CD4-positive, CD25-positive, alpha-beta regulatory T cell (primary cell): ENCODE data around the gene PIEZO2. TPM values are rescaled to one million over a fixed set of nuclear protein-coding genes. Genes with fewer than 3 reads are reported as not detected.

Experiments used
- ATAC-seq, 2 donors: fragments of 150-1000 bp; cut with Tn5 transposase; one replicate each; pipeline ENCODE4 v1.10.0; 2021; ENCODE audit warnings: low read depth in 2 of 2, moderate number of reproducible peaks in 2 of 2, moderate library complexity in 1 of 2
- DNase-seq, 3 donors: peaks; one replicate each; pipeline versions ENCODE4 v3.0.0 to v3.0.0-alpha.2; 2012 to 2022; ENCODE audit warnings: mixed read lengths in 1 of 3
- H3K27ac ChIP-seq: one replicate; pipeline ENCODE4 v1.7.0; 2013; ENCODE audit warnings: mild to moderate bottlenecking, low read length; ENCODE audit not compliant: insufficient read depth, poor library complexity, severe bottlenecking
- H3K27me3 ChIP-seq: one replicate; pipeline ENCODE4 v1.7.0; 2013; ENCODE audit warnings: low read length; ENCODE audit not compliant: control insufficient read depth, insufficient read depth
- H3K36me3 ChIP-seq: one replicate; pipeline ENCODE4 v1.7.0; 2013; ENCODE audit warnings: mild to moderate bottlenecking, low read length, moderate library complexity; ENCODE audit not compliant: control insufficient read depth, insufficient read depth
- H3K4me1 ChIP-seq: 2 replicates; pipeline ENCODE4 v1.7.0; 2013; ENCODE audit warnings: mild to moderate bottlenecking, low read length; ENCODE audit not compliant: insufficient read depth, control insufficient read depth, poor library complexity, severe bottlenecking
- H3K4me3 ChIP-seq: one replicate; pipeline ENCODE4 v1.7.0; 2013; ENCODE audit warnings: low read depth, mild to moderate bottlenecking, low read length, moderate library complexity
- H3K9me3 ChIP-seq, 2 experiments: 1 replicate in 1 of 2; 2 replicates in 1 of 2; pipeline ENCODE4 v1.7.0; 2013; ENCODE audit warnings: low read length in 2 of 2, mild to moderate bottlenecking in 1 of 2, moderate library complexity in 1 of 2; ENCODE audit not compliant: control insufficient read depth in 2 of 2
- H3K27ac Mint-ChIP-seq, 3 donors: one replicate each; pipeline ENCODE4 v1.8.0; 2020 to 2022; ENCODE audit warnings: mild to moderate bottlenecking in 3 of 3, mixed read lengths in 3 of 3, moderate library complexity in 2 of 3
- H3K27me3 Mint-ChIP-seq: one replicate; pipeline ENCODE4 v1.8.0; 2022; ENCODE audit warnings: mild to moderate bottlenecking, mixed read lengths
- H3K36me3 Mint-ChIP-seq: one replicate; pipeline ENCODE4 v1.8.0; 2020; ENCODE audit warnings: mixed read lengths
- H3K4me1 Mint-ChIP-seq, 4 donors: one replicate each; pipeline ENCODE4 v1.8.0; 2020 to 2022; ENCODE audit warnings: mixed read lengths in 4 of 4, mild to moderate bottlenecking in 1 of 4
- H3K4me3 Mint-ChIP-seq, 4 donors: one replicate each; pipeline ENCODE4 v1.8.0; 2020 to 2022; ENCODE audit warnings: mild to moderate bottlenecking in 4 of 4, mixed read lengths in 4 of 4, moderate library complexity in 3 of 4
- H3K9me3 Mint-ChIP-seq, 7 donors: one replicate each; pipeline ENCODE4 v1.8.0; 2020 to 2022; ENCODE audit warnings: mixed read lengths in 7 of 7, mild to moderate bottlenecking in 3 of 7, moderate library complexity in 2 of 7
- polyA plus RNA-seq, 4 donors: library from polyadenylated mRNA; unstranded; fragments of 300-500 nt; fragmentation: Illumina TruSeq; gene quantifications; one replicate each; pipeline ENCODE4 v1.2.3, GENCODE V29; 2021
- total RNA-seq: library from RNA; stranded (reverse); gene quantifications from one replicate; pipeline ENCODE4 v1.2.3, GENCODE V29; 2022

Gene PIEZO2
- total and polyA plus RNA-seq, 5 donors from 2014 or later, result not detected

DNA sequence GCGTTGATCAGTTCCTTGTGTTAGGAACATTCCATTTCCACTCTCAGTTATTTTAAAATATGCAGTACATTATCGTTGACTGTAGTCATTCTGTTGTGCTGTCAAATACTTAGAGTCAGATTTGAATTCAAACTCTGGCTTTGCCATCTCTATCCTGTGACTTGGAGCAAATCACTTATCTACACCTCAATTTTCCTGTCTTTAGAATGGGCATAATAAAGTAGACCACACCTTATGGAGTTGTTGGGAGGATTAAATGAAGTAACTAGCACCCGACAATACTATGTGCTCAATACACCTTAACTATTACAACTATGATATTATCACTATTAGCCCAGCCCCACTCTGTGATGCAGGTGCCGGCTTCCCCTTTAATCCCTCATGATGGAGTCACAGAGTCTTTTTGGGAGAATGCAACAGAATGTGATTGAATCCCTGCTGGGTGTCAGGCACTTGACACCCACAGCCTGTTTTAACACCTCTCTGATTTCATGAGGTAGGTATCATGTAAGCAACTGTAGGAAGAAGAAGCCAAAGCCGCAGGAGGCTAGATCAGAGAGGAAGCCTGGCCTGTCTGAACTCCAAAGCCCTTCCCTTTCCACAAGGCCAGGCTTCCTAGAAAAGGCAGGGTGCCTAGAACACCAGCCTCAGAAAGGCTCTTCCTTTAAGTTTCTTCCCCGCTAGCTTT is 315.1 kb downstream of the PIEZO2 start:
- peaks cover 0 to 3% (median 0%) of the 10 kb centered on the region in 7 donors for H3K9me3 Mint-ChIP-seq
- H3K36me3 ChIP-seq, result no peaks in the 10 kb centered on the region
- no peak for DNase-seq
- H3K9me3 ChIP-seq, result no peaks in the 10 kb centered on the region
- no peaks in the 10 kb centered on the region for H3K36me3 Mint-ChIP-seq
- no peaks in the 10 kb centered on the region for H3K4me1 ChIP-seq
- H3K27me3 ChIP-seq, result no peaks in the 10 kb centered on the region
- no peak overlapping the region for H3K4me3 Mint-ChIP-seq
- H3K27me3 Mint-ChIP-seq, result no peaks in the 10 kb centered on the region
- no peaks in the 10 kb centered on the region for H3K4me1 Mint-ChIP-seq
- no peak overlapping the region for H3K27ac Mint-ChIP-seq
- no peak overlapping the region for H3K4me3 ChIP-seq
- ATAC-seq, result no peak
- no peak overlapping the region for H3K27ac ChIP-seq

- no peaks in the 10 kb centered on the region for H3K9me3 ChIP-seq
- peaks cover 0 to 3% (median 0%) of the 10 kb centered on the region in 7 donors for H3K9me3 Mint-ChIP-seq
- no peaks in the 10 kb centered on the region for H3K4me1 Mint-ChIP-seq
- no peaks in the 10 kb centered on the region for H3K4me1 ChIP-seq
- no peaks in the 10 kb centered on the region for H3K36me3 ChIP-seq
- ATAC-seq (no peak), DNase-seq (no peak)
- H3K4me3 ChIP-seq, result no peak overlapping the region
- no peak overlapping the region for H3K27ac Mint-ChIP-seq
- H3K4me3 Mint-ChIP-seq, result no peak overlapping the region
- no peak overlapping the region for H3K27ac ChIP-seq
- H3K36me3 Mint-ChIP-seq, result no peaks in the 10 kb centered on the region
- H3K27me3 ChIP-seq, result no peaks in the 10 kb centered on the region
- no peaks in the 10 kb centered on the region for H3K27me3 Mint-ChIP-seq
These were observed 315.7 kb downstream of the PIEZO2 start for GRCh38 chr18:10833656-10834055.

DNA sequence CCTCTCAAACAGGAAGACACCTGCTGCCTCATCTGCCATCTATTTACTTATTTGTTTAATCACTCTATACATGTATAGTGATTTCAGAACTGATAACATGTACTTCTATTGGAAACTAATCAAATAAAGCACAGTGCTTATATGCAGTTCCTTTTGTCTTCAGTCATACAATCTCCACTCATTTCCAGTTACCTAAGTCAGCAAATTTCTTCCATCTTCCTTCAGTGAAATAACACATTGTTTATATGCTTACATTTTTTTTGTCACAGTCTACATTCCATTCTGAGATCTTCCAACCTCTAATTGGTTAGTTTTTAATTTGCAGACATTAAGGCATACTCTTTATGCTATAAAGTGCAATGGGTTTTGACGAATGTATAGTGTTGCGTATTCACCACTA is 323.0 kb downstream of the PIEZO2 start:
- H3K4me3 ChIP-seq, result no peak overlapping the region
- peaks cover 0 to 3% (median 1%) of the 10 kb centered on the region in 7 donors for H3K9me3 Mint-ChIP-seq
- no peak for DNase-seq
- no peak overlapping the region for H3K27ac Mint-ChIP-seq
- H3K27ac ChIP-seq, result no peak overlapping the region
- peaks cover 3% of the 10 kb centered on the region for H3K27me3 ChIP-seq
- no peaks in the 10 kb centered on the region for H3K36me3 ChIP-seq
- no peak for ATAC-seq
- peaks cover 9% of the 10 kb centered on the region for H3K27me3 Mint-ChIP-seq
- H3K4me3 Mint-ChIP-seq, result no peak overlapping the region
- H3K36me3 Mint-ChIP-seq, result no peaks in the 10 kb centered on the region
- H3K4me1 Mint-ChIP-seq, result no peaks in the 10 kb centered on the region
- no peaks in the 10 kb centered on the region for H3K9me3 ChIP-seq
- H3K4me1 ChIP-seq, result no peaks in the 10 kb centered on the region

DNA sequence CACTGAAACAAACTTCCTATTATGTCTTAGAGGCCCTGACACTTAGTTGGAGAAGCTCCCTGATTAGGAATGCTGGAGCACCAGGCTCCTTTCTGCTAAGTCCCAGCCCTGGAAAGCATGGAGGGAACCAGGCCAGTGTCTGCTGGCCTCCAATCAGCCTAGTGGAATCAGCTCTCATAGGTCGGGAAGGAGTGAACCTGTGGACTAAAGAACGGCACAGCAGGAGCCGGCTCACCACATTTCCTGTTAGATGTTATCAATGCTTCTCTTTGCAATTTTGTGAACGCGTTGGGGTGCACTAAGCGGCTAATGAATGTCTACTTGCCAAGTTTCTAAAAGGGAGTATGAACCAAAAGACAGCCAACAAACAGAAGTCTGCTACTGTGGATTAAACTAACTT is 326.9 kb downstream of the PIEZO2 start:
- Mint-ChIP-seq H3K4me1 (no peaks in the 10 kb centered on the region), H3K4me3 (no peak overlapping the region), H3K9me3 (peaks cover 0 to 11% (median 5%) of the 10 kb centered on the region in 7 donors), H3K36me3 (no peaks in the 10 kb centered on the region), H3K27ac (no peak overlapping the region), H3K27me3 (peaks cover 9% of the 10 kb centered on the region)
- Histone ChIP-seq H3K9me3 (no peaks in the 10 kb centered on the region), H3K36me3 (no peaks in the 10 kb centered on the region), H3K4me1 (no peaks in the 10 kb centered on the region), H3K4me3 (no peak overlapping the region), H3K27ac (no peak overlapping the region), H3K27me3 (no peaks in the 10 kb centered on the region)
- no peak for ATAC-seq
- DNase-seq, result peak in 1 of 3 donors; percentile 15

- no peak overlapping the region for H3K4me3 Mint-ChIP-seq
- H3K36me3 ChIP-seq, result no peaks in the 10 kb centered on the region
- H3K27me3 Mint-ChIP-seq, result peaks cover 12% of the 10 kb centered on the region
- H3K27ac ChIP-seq, result no peak overlapping the region
- no peak for DNase-seq
- no peak overlapping the region for H3K4me3 ChIP-seq
- H3K4me1 Mint-ChIP-seq, result no peaks in the 10 kb centered on the region
- no peaks in the 10 kb centered on the region for H3K9me3 ChIP-seq
- no peaks in the 10 kb centered on the region for H3K4me1 ChIP-seq
- H3K36me3 Mint-ChIP-seq, result no peaks in the 10 kb centered on the region
- no peak overlapping the region for H3K27ac Mint-ChIP-seq
- peaks cover 0 to 11% (median 4%) of the 10 kb centered on the region in 7 donors for H3K9me3 Mint-ChIP-seq
- ATAC-seq, result no peak
- no peaks in the 10 kb centered on the region for H3K27me3 ChIP-seq
These were observed 328.7 kb downstream of the PIEZO2 start for GRCh38 chr18:10820681-10821080.

- no peaks in the 10 kb centered on the region for H3K9me3 ChIP-seq
- no peak for ATAC-seq
- no peak overlapping the region for H3K4me3 ChIP-seq
- no peaks in the 10 kb centered on the region for H3K4me1 ChIP-seq
- Mint-ChIP-seq H3K9me3 (no peaks in the 10 kb centered on the region), H3K4me3 (no peak overlapping the region), H3K4me1 (no peaks in the 10 kb centered on the region), H3K27ac (no peak overlapping the region), H3K36me3 (no peaks in the 10 kb centered on the region), H3K27me3 (peaks cover 4% of the 10 kb centered on the region)
- no peaks in the 10 kb centered on the region for H3K36me3 ChIP-seq
- H3K27me3 ChIP-seq, result no peaks in the 10 kb centered on the region
- no peak for DNase-seq
- H3K27ac ChIP-seq, result no peak overlapping the region
These were observed 335.0 kb downstream of the PIEZO2 start for GRCh38 chr18:10814336-10814735.

DNA sequence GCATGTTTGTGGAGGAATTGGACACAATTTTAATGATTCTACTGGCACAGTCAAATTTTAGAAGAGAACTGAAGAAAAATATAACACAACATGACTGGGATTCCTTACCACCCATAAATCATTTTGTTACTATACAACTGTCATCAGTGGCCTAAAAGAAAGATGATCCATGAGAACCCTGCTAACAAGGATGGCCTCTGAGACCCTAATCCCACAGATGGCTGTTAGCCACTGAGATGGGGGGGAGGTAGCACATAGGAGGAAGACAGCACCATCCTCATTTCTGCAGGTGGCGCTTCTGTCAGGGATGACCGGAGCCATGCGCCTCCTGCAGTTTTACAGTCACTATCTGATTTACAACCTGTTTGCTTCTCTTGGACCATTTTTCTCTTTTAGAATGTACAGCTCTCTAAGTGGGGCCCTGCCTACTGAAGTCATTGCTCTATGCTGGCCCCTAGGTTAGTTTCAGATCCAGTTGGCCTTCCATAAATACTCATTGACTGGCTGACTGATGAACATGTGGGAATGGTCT is 343.7 kb downstream of the PIEZO2 start:
- H3K36me3 ChIP-seq, result no peaks in the 10 kb centered on the region
- no peak overlapping the region for H3K27ac Mint-ChIP-seq
- H3K36me3 Mint-ChIP-seq, result no peaks in the 10 kb centered on the region
- H3K4me1 Mint-ChIP-seq, result no peaks in the 10 kb centered on the region
- H3K27ac ChIP-seq, result no peak overlapping the region
- no peaks in the 10 kb centered on the region for H3K9me3 Mint-ChIP-seq
- H3K27me3 Mint-ChIP-seq, result no peaks in the 10 kb centered on the region
- no peak overlapping the region for H3K4me3 Mint-ChIP-seq
- H3K27me3 ChIP-seq, result no peaks in the 10 kb centered on the region
- no peaks in the 10 kb centered on the region for H3K9me3 ChIP-seq
- H3K4me1 ChIP-seq, result no peaks in the 10 kb centered on the region
- no peak overlapping the region for H3K4me3 ChIP-seq
- ATAC-seq, result no peak
- no peak for DNase-seq

- Histone ChIP-seq H3K36me3 (no peaks in the 10 kb centered on the region), H3K27me3 (no peaks in the 10 kb centered on the region), H3K4me1 (no peaks in the 10 kb centered on the region), H3K9me3 (no peaks in the 10 kb centered on the region), H3K4me3 (no peak overlapping the region), H3K27ac (no peak overlapping the region)
- Mint-ChIP-seq H3K9me3 (no peaks in the 10 kb centered on the region), H3K36me3 (no peaks in the 10 kb centered on the region), H3K4me3 (no peak overlapping the region), H3K4me1 (no peaks in the 10 kb centered on the region), H3K27me3 (no peaks in the 10 kb centered on the region), H3K27ac (no peak overlapping the region)
- no peak for ATAC-seq
- no peak for DNase-seq
These were observed 345.2 kb downstream of the PIEZO2 start for GRCh38 chr18:10804126-10804525.
